GM19468 (cell line): ENCODE data around the gene PLK2.

Source experiments
- ATAC-seq: cut with Tn5 transposase; IDR thresholded peaks from one replicate; pipeline ENCODE4 v1.9.1; 2021; ENCODE audit warnings: mild to moderate bottlenecking, moderate library complexity, moderate number of reproducible peaks; ENCODE audit not compliant: unreplicated experiment; ENCODE audit errors: extremely low read depth

Gene PLK2

GRCh38 chr5:58460002-58460731 is at the start of gene PLK2:
PLK2 (minus strand) TSS chr5:58460086; CDS start chr5:58459959, 127 bp downstream.
- peak; percentile 30 for ATAC-seq

- no peak for ATAC-seq
Measured at GRCh38 chr5:58507715-58508114, 47.8 kb upstream of the PLK2 start.

GRCh38 chr5:58505971-58506640 is 46.2 kb upstream of the PLK2 start:
- peak; percentile 41 for ATAC-seq

- no peak for ATAC-seq
Measured at GRCh38 chr5:58505502-58505901, 45.6 kb upstream of the PLK2 start.

- no peak for ATAC-seq
Measured at GRCh38 chr5:58504766-58505165, 44.9 kb upstream of the PLK2 start.

GRCh38 chr5:58503390-58504046 is 43.6 kb upstream of the PLK2 start:
- no peak for ATAC-seq

GRCh38 chr5:58501778-58502417 is 42.0 kb upstream of the PLK2 start:
- no peak for ATAC-seq

GRCh38 chr5:58499941-58500340 is 40.1 kb upstream of the PLK2 start:
- ATAC-seq, result no peak

GRCh38 chr5:58499231-58499630 is 39.3 kb upstream of the PLK2 start:
- no peak for ATAC-seq

- no peak for ATAC-seq
Measured at GRCh38 chr5:58498340-58498942, 38.6 kb upstream of the PLK2 start.

- ATAC-seq, result no peak
Measured at GRCh38 chr5:58497921-58498320, 38.0 kb upstream of the PLK2 start.

- ATAC-seq, result no peak
Measured at GRCh38 chr5:58497386-58497785, 37.5 kb upstream of the PLK2 start.

GRCh38 chr5:58496488-58496887 is 36.6 kb upstream of the PLK2 start:
- ATAC-seq, result no peak

- no peak for ATAC-seq
Measured at GRCh38 chr5:58493141-58493540, 33.3 kb upstream of the PLK2 start.

- ATAC-seq, result peak; percentile 87
Measured at GRCh38 chr5:58491216-58491892, 31.5 kb upstream of the PLK2 start, which contains the start of gene GAPT. GAPT (plus strand) TSS chr5:58491435; CDS start chr5:58494537, 3,102 bp downstream.

- ATAC-seq, result peak; percentile 27
Measured at GRCh38 chr5:58490402-58491050, 30.6 kb upstream of the PLK2 start.

- no peak for ATAC-seq
Measured at GRCh38 chr5:58486290-58486689, 26.4 kb upstream of the PLK2 start.

- ATAC-seq, result no peak
Measured at GRCh38 chr5:58484505-58484904, 24.6 kb upstream of the PLK2 start.

- no peak for ATAC-seq
Measured at GRCh38 chr5:58482536-58482935, 22.6 kb upstream of the PLK2 start.
